GM19467 (cell line): ENCODE data around the gene RBPJL.
A peak's percentile ranks its signal among the peaks of the same experiment; 100 is the strongest.

Experiments used
- ATAC-seq: cut with Tn5 transposase; IDR thresholded peaks from one replicate; pipeline ENCODE4 v1.9.1; 2021; ENCODE audit warnings: mild to moderate bottlenecking, moderate library complexity; ENCODE audit not compliant: unreplicated experiment

Gene RBPJL

DNA sequence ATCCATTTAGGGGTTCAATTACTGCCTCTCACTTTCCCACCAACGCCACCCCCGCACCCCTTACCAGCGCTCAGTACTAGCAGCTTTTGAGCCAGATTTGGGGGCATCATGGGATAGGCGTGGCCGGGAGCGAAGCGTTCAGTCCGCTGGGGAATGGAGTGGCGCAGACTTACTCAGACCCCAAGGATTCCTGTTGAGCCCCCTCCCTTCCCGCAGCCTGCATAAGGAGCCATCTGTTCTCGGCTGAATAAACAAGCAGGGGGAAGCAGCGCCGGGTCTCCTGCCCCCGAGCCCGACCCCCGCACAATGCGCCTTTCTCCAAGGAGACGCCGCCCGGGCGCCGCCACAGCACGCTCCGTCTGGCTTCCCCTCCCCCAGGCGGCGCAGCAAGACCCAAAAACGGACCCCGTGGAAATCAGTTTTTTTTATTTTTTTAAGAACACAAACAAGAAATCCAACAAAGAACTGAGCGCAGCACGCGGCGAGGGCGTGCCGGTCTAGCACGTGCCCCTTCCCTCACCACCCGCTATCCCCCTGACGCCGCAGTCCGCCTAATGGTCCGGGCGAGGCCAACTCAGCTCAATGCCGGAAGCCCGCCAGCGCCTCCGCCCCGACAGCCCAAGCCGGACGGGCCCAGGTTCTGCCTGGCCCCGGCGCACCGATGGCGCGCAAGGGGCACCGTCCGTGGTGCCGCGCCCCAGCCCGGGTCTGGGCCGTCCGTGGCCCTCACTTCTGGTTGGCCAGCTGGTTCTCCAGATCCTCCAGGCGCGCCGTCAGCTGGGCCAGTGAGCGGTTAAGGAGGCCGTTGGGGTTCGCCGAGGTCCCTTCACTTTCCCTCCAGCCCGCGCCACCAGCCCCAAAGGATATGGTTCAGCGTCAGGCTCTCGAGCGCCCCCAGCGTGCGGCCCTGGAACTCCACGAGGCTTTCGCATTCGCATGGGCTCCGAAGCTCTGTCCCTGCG is 13.3 kb upstream of the RBPJL start:
- ATAC-seq = peak; percentile 77

DNA sequence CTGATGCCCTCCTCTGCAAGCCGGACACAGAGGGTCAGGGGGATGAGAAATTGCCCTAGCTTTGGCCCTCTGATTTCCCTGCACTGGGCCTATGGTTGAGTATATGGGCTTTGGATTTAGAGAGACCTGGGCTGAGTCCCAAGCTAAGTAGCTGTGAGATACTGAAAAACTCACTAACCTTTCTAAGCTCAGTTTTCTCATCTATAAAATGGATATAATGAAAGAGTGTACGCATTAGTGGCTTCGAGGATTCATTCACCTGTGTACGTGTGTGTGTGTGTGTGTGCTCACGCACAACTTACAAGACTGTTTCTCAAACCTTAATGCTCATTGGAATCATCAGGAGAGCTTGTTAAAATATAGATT is 12.7 kb upstream of the RBPJL start:
- no peak for ATAC-seq

DNA sequence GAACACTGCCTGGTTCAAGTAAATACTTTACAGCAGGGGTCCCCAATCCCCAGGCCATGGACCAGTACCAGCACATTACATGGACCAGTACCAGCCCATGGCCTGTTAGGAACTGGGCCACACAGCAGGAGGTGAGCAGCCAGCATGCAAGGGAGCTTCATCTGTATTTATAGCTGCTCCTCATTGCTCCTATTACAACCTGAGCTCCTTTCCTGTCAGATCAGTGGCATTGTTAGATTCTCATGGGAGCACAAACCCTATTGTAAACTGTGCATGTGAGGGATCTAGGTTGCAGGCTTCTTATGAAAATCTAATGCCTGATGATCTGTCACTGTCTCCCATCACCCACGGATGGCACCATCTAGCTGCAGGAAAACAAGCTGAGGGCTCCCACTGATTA is 12.0 kb upstream of the RBPJL start:
- ATAC-seq = no peak

DNA sequence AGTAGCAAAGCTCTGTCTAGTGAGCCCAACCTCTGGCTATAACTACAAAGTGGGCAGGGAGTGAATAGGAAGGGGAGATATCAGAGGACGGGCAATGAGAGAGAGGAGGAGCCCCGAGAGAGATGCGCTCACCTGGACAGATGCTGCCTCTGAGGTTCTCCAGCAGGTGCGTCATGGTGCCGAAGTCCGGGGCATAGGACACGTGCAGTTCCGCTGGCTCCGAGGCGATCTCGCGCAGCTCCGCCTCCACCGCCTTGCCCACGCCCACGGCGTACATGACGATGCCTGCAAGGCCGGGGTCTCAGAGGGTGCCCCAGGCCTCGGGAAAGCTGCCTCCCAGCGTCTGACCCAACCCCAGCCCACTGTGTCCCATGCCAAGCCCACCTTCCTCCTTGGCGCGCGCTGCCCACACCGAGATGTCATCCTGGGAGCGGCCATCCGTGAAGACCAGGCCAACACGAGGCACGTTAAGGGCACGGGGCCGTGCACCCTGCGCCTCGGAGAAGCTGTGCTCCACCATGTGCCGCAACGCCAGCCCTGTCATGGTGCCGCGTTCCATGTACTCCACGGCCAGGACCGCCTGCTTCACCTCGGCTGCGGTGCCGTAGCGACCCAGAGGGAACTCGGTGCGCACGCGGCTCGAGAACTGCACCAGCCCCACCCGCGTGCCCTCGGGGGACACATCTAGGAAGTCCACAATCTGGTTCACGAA is 8.7 kb upstream of the RBPJL start:
- no peak for ATAC-seq

DNA sequence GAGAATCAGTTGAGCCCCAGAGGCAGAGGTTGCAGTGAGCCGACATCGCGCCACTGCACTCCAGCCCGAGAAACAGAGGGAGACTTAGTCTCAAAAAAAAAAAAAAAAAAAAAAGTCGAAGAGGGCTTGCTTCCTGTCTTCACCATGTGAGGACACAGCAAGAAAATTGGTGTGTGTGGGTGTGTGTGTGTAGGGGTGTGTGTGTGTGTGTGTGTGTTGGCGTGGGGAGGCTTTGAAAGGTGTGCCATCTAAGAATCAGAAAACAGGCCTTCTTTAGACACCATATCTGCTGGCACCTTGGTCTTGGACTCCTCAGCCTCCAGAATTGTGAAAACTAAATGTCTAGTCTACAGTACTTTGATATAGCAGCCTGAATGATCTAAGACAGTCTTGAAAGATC is 6.9 kb upstream of the RBPJL start:
- no peak for ATAC-seq

DNA sequence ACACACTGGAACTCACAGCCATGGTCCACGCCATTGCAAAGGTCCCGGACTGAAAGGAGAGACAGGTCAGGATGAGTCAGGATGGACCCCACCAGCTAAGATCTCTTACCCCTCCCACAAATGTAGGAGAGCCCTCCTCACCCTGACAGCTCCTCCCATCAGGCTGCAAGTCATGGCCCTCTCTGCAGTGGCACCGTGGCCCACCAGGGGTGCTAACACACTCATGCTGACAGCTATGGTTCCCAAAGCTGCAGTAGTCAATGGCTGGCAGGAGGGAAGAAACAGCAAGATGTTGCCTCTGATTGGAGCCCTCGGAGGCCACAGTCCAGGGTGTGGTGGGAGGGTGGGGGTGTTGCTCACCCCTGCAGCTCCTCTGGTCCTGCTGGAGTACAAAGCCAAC is 5.7 kb upstream of the RBPJL start:
- ATAC-seq = no peak

DNA sequence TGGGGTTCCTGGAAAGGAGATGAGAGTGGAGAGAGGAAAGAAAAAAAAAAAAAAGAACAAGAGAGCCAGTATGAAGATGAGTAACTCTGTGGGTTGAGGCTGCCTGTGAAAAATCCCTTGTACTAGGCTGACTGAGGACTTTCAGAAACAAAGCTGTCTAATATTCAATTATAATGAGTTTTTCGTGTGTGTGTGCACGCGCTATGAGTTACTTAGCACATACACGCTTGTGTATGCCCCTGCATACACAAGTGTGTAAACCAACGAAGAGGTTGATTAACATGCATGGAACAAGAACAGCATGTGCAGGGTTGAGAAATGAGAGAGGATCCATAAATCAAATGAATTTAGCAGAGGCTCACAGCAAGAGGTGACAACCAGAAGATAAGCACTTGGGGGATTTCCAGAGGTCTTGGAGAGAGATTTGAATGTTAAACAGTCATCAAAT is 4.8 kb upstream of the RBPJL start:
- no peak for ATAC-seq

DNA sequence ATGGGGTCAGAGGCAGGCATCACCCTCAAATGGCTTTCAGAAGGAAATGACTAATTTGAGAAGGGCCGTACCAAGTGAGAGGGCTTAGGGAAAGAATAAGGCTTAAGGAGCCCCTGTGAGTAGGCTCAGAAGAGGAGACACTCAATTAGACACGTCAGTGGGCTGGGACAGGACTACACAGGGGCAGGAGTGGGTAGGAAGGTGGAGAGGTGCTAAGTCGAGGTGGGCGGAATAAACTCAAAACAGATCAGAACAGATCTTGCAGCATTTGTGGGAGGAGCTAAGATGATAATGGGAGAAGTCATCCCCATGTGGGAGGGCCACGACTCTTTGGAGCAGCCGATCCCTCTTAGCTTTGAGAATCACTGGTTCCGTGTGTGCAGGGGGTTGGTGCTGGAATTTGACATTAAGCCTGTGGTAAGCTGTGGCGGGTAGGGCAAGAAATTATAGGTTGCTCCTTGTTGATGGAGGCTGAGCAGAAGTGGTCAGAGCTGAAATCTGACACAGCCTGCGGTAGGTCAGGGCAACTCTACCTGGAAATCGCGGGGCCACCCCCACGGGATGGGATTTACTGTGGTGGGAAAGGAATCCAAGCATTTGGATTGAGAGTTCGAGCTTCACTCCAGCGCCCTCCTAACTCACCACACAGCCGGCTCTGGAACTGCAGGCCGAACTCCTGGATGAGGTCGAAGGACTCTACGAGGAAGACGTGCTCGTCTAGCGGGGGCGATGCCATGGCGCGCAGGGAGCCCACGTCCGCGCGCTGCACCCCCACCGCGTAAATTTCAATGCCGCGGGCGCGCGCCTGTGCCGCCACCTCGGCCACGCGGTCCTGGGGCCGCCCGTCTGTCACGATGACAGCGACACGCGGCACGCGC is 2.8 kb upstream of the RBPJL start:
- ATAC-seq = no peak

DNA sequence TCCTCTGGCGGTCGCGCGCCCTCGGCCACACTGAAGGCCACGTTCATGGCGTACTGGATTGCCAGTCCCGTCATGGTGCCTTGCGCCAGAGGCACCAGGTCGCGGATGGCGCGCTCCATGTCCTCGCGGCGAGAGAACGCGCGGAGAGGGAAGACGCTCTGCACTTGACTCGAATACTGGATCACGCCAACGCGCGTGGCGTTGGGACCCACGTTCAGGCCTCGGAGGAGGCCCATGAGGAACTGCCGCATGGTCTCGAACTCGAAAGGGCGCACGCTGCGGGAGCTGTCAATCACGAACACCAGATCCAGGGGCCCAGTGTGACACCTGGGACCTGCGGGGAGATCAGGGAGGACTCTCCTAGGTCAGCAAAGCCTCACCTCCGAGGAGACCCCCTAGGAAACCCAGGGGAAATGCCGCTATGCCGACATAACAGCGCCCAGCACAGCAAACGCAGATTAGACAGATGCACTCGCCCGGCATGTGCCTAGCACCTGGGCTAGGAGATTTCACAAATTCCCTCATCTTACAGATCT is 2.1 kb upstream of the RBPJL start:
- no peak for ATAC-seq

DNA sequence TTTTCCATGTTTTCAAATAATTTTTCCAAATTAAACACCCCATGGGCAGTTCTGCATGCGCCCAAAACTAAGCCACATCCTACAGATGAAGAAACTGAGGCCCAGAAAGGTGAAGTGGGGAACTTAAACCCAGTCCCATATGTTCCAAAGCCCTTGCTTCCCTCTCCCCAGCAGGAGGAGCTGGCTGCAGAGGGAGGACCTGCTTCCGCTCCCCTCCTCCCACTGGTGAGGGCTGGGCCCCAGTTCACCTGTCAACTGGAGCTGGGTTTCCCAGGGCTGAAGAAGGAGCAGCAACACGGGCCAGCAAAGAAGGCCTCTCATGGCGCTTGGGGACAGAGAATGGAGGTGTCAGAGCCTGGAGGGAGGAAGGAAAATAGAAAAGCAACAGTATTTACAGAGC is 1.4 kb upstream of the RBPJL start:
- no peak for ATAC-seq

DNA sequence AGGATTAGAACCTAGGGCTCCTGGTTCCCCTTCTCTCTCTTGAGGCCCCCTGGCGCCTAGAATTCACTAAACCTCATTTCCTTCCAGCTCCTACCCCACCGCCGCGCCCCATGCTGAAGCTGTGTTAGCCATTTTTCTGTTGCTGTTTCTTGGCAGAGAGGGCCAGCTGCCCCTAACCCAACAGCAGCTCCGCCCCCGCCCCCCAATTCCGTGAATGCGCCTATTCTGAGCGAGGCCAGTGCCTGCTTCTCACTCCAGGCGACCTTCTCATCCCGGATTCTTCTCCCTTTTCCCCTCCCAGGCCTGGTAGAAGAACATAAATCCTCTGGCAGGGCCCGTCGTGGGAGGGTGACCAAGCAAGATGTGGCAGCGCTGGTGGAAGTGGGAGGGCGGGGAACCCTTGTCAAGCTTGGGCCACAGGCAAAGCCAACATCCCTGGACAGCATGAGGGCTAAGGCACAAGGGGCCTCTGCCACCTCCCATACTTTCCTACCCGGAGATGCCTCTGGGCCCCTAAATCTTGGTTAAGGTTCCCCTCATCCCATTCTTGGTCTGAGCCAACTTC is 518 bp downstream of the RBPJL start:
- no peak for ATAC-seq

DNA sequence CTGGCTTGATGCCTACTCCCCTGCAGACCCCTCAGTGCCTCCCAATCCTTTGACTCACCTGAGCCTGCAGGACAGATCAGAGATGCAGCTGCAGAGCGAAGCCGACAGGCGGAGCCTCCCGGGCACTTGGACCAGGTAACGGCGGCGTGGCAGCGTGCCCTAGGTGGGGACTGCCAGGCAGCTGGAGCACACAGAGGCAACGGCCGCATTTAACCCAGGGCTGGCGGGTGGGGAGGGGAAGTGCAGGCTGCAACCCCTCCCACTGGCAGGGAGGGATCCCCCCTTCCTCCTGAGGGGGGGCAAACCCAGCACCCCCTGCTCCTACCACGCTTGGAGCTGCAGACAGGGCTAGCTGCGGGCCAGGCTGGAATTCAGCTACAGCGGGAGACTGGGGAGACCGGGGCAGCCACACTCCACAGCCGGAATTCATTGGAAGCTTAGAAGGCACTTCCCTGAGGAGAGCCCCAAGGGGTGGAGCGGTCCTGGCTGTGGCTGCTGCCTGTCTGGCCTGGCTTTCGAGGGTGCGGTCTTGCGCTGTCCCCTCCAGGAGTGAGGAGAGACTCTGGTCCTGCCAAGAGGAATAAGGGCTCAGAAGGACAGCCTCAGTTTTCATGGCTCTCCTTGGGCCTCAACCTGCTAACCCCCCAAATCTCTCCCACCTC is 1.6 kb downstream of the RBPJL start, which contains the start of gene MATN4:
Gene MATN4 (minus strand): TSS at position 183 of the 662 bp plus-strand sequence. CDS start 2,717 bp downstream, outside the sequence.
- ATAC-seq = no peak

DNA sequence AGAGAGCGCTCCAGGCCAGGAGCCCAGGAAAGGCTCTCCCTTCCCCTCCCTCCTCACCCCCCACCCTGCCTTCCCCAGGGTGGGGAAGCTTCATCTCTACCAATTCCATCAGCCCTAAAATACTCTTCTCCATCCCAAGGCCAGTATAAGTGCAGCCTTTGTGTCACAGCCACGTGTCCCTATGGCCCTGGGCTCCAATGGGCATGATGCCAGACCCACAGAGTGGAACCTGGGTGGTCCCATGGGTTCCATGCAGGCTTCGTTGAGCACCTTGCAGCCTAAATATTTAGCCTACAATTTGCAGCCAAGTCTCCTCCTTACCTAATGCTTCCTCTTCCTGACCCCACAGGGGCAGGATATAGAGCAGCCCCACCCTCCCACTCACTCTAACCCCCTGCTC is 2.4 kb downstream of the RBPJL start:
- no peak for ATAC-seq

DNA sequence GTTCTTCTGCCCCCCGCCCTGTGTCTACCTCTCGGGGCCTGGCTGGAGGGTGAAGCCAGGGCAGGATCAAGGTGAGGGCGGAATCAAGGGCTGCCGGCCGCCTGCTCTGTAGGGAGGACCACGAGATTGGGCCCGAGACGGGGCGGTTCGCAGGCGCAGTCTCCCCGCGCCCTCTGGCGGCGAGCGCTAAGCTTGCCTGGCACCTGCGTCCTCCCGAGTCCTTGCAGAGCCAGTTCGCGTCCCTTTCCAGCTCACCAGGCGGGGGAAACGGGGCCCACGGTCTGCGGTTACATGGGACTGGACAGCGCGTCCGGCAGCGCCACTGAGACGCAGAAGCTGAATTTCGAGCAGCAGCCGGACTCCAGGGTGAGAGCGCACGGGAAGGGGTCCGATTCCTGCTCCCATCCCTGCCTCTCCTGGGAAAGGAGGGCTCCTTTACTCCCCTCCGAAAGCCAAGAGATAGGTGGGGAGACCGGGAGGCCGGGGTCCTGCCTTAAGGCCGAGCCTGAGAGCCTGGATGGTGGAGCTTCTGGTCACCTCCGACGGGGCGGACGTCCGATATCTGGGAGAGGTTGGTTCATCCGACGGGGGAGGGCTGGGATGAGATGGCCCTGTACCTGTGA is 5.1 kb downstream of the RBPJL start:
- no peak for ATAC-seq

DNA sequence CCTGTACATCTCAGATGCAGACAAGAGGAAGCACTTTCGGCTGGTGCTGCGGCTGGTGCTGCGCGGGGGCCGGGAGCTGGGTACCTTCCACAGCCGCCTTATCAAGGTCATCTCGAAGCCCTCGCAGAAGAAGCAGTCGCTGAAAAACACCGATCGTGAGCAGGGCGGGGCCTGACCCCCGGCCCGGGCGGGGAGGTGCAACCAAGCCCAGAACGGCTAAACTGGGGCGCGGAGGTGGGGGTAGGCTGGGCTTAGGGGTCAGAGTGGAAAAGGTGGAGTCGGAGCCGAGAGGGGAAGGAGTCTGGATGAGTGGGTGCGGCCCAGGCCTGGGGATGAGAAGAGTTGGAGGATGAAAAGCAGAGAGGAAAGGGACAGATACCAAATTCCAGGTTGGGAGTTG is 5.6 kb downstream of the RBPJL start:
- no peak for ATAC-seq

DNA sequence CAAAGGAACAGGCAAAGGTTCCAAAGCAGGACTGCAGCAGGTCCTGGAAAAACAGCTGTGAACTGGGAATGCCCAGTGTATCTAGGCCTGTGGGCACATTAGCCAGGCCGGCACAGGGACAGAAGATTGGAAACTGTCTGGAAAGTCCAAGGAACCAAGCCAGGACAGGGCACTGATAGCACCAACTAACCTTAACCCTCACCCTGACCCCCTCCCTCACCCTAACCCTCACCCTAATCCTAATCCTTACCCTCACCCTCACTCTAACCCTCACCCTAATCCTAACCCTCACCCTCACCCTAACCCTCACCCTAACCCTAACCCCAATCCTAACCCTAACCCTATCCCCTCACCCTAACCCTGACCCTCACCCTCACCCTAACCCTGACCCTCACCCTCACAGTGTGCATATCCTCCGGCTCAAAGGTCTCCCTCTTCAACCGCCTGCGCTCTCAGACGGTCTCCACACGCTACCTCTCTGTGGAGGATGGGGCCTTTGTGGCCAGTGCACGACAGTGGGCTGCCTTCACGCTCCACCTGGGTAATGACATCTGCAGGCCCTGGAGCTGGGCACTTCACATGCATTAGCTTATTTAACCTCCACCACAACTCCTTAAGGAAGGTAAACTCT is 6.5 kb downstream of the RBPJL start:
- ATAC-seq = no peak

DNA sequence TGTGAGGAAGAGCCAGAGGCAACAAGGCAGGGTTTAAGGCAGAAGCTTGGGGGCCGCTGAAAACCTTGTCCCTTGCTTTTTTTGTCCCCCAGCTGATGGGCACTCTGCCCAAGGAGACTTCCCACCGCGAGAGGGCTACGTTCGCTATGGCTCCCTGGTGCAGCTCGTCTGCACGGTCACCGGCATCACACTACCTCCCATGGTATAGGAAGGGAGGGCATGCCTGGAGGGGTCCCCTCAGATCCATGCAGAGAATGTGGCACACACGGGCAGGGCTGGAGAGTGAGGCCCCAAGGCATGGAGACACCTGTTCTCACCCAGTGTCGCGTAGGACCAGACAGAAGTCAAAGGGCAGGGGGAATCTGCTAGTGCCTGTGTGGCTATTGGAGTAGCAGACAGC is 7.3 kb downstream of the RBPJL start:
- no peak for ATAC-seq

DNA sequence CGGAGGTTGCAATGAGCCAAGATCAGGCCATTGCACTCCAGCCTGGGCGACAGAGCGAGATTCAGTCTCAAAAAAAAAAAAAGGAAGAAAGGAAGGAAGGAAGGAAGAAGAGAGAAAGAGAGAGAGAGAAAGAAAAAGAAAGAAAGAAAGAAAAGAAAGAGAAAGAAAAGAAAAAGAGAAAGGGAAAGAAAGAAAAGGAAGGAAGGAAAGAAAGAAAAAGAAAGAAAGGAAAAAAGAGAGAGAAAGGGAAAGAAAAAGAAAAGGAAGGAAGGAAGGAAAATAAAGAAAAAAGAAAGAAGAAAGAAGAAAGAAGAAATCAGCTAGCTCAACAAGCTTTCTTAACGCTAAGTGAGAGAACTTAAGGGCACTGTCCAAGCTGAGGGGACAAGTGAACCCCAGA is 9.0 kb downstream of the RBPJL start:
- ATAC-seq = no peak
